GM18517 (cell line): ENCODE results near the gene ITPK1.
"Not testable (repeated sequence)": the region's sequence is repeated elsewhere in the genome, so short reads cannot be mapped to it uniquely, and the experiment has no call there.

ENCODE experiments used
- ATAC-seq: cut with Tn5 transposase; IDR thresholded peaks from one replicate; pipeline ENCODE4 v1.9.1; 2021; ENCODE audit warnings: mild to moderate bottlenecking, moderate library complexity; ENCODE audit not compliant: unreplicated experiment

ITPK1 gene

GRCh38 chr14:93062890-93063289 lies 52.8 kb downstream of the ITPK1 start:
- no peak for ATAC-seq

- ATAC-seq: not testable (repeated sequence)
These were observed 53.7 kb downstream of the ITPK1 start for GRCh38 chr14:93062013-93062412.

- no peak for ATAC-seq
These were observed 54.2 kb downstream of the ITPK1 start for GRCh38 chr14:93061380-93062012.

- no peak for ATAC-seq
These were observed 54.9 kb downstream of the ITPK1 start for GRCh38 chr14:93060841-93061240.

GRCh38 chr14:93059917-93060545 lies 55.7 kb downstream of the ITPK1 start:
- no peak for ATAC-seq

GRCh38 chr14:93059260-93059659 lies 56.5 kb downstream of the ITPK1 start:
- no peak for ATAC-seq

GRCh38 chr14:93057586-93058280 lies 58.0 kb downstream of the ITPK1 start:
- ATAC-seq: no peak

- ATAC-seq: no peak
These were observed 58.7 kb downstream of the ITPK1 start for GRCh38 chr14:93056840-93057585.

GRCh38 chr14:93056166-93056839 lies 59.4 kb downstream of the ITPK1 start:
- ATAC-seq: no peak

- ATAC-seq: no peak
These were observed 60.0 kb downstream of the ITPK1 start for GRCh38 chr14:93055651-93056115.

- no peak for ATAC-seq
These were observed 60.8 kb downstream of the ITPK1 start for GRCh38 chr14:93054876-93055275.

GRCh38 chr14:93054006-93054405 lies 61.7 kb downstream of the ITPK1 start:
- no peak for ATAC-seq

GRCh38 chr14:93051600-93052546 lies 63.9 kb downstream of the ITPK1 start:
- no peak for ATAC-seq

GRCh38 chr14:93050761-93051160 lies 65.0 kb downstream of the ITPK1 start:
- no peak for ATAC-seq

- no peak for ATAC-seq
These were observed 65.8 kb downstream of the ITPK1 start for GRCh38 chr14:93049867-93050331.

- no peak for ATAC-seq
These were observed 66.4 kb downstream of the ITPK1 start for GRCh38 chr14:93049315-93049714.

GRCh38 chr14:93048843-93049242 lies 66.9 kb downstream of the ITPK1 start:
- ATAC-seq: no peak

- ATAC-seq: no peak
These were observed 68.1 kb downstream of the ITPK1 start for GRCh38 chr14:93047661-93048060.

GRCh38 chr14:93047157-93047556 lies 68.6 kb downstream of the ITPK1 start:
- ATAC-seq: no peak

GRCh38 chr14:93046705-93047050 lies 69.0 kb downstream of the ITPK1 start:
- no peak for ATAC-seq
